ENCODE measurements around the gene ZC3H7B. TPM values are rescaled to one million over a fixed set of nuclear protein-coding genes. Genes with fewer than 3 reads are reported as not detected.
A peak's percentile ranks its signal among the peaks of the same experiment; 100 is the strongest.

Gene ZC3H7B
- total and polyA plus RNA-seq, 7 donors, result 12.0 to 34.1 (median 32.0) TPM

- Histone ChIP-seq H3K36me3 (ENCODE audit: insufficient read depth in 1 of 2, low read depth in 1 of 2) (peaks cover 3 to 92% of the 10 kb centered on the region in 2 donors), H3K27ac (peak overlapping the region; percentile 30), H3K9me3 (no peaks in the 10 kb centered on the region), H3K4me1 (no peaks in the 10 kb centered on the region), H3K4me3 (no peak overlapping the region), H3K27me3 (ENCODE audit: insufficient read depth in 3 of 3, low read length in 2 of 3) (no peaks in the 10 kb centered on the region)
- peak in 1 of 4 donors; percentile 7 for ATAC-seq
- WGBS, 3 donors, result 86 to 90% (median 89%) methylated on average over 11 of the region's 11 CpGs
- DNase-seq, result no peak
- no peak for TF ChIP-seq CTCF (IDR thresholded peaks at IDR 0.05)
- intact Hi-C loops (cut with DNase I), result loop anchor here in 1 of 2 donors (10.0 kb wide), 1 partner anchor 211 kb away; no protein-coding TSS in a partner anchor
Observed at GRCh38 chr22:41394012-41394356, 92.7 kb downstream of the ZC3H7B start.

GRCh38 chr22:41395531-41396240, 94.4 kb downstream of the ZC3H7B start:
- Histone ChIP-seq H3K9me3 (no peaks in the 10 kb centered on the region), H3K36me3 (ENCODE audit: insufficient read depth in 1 of 2, low read depth in 1 of 2) (peaks cover 3 to 80% of the 10 kb centered on the region in 2 donors), H3K27me3 (ENCODE audit: insufficient read depth in 3 of 3, low read length in 2 of 3) (no peaks in the 10 kb centered on the region), H3K27ac (no peak overlapping the region), H3K4me3 (no peak overlapping the region), H3K4me1 (no peaks in the 10 kb centered on the region)
- no peak for DNase-seq
- no peak for TF ChIP-seq CTCF (IDR thresholded peaks at IDR 0.05)
- 90 to 96% (median 90%) methylated on average over 37 of the region's 37 CpGs for WGBS, 3 donors
- peak in 1 of 4 donors; percentile 22 for ATAC-seq
- intact Hi-C loops (cut with DNase I), result loop anchor here in 1 of 2 donors (10.0 kb wide), 1 partner anchor 209 kb away; no protein-coding TSS in a partner anchor

GRCh38 chr22:41397143-41397811, 96.0 kb downstream of the ZC3H7B start:
- Histone ChIP-seq H3K36me3 (ENCODE audit: insufficient read depth in 1 of 2, low read depth in 1 of 2) (peaks cover 3 to 65% of the 10 kb centered on the region in 2 donors), H3K27ac (no peak overlapping the region), H3K4me3 (no peak overlapping the region), H3K4me1 (peaks cover 9% of the 10 kb centered on the region), H3K9me3 (no peaks in the 10 kb centered on the region), H3K27me3 (ENCODE audit: insufficient read depth in 3 of 3, low read length in 2 of 3) (no peaks in the 10 kb centered on the region)
- DNase-seq (no peak), ATAC-seq (no peak)
- WGBS, 3 donors, result 81 to 87% (median 85%) methylated on average over 19 of the region's 19 CpGs
- TF ChIP-seq CTCF (IDR thresholded peaks at IDR 0.05), result no peak
- intact Hi-C loops (cut with DNase I), result loop anchor here in 1 of 2 donors (10.0 kb wide), 1 partner anchor 208 kb away; no protein-coding TSS in a partner anchor

GRCh38 chr22:41398921-41399320, 97.6 kb downstream of the ZC3H7B start:
- Histone ChIP-seq H3K27me3 (ENCODE audit: insufficient read depth in 3 of 3, low read length in 2 of 3) (no peaks in the 10 kb centered on the region), H3K36me3 (ENCODE audit: insufficient read depth in 1 of 2, low read depth in 1 of 2) (peaks cover 3 to 56% of the 10 kb centered on the region in 2 donors), H3K4me3 (no peak overlapping the region), H3K27ac (no peak overlapping the region), H3K9me3 (no peaks in the 10 kb centered on the region), H3K4me1 (peaks cover 22% of the 10 kb centered on the region)
- TF ChIP-seq CTCF (IDR thresholded peaks at IDR 0.05), result no peak
- intact Hi-C loops (cut with DNase I), result loop anchor here in 1 of 2 donors (10.0 kb wide), 1 partner anchor 206 kb away; no protein-coding TSS in a partner anchor
- DNase-seq, result no peak
- 85 to 89% (median 85%) methylated on average over 8 of the region's 8 CpGs for WGBS, 3 donors
- no peak for ATAC-seq

All from psoas muscle (tissue), 8 donors.